ENCODE results near the gene APLF. TPM values are rescaled to one million over a fixed set of nuclear protein-coding genes. Genes with fewer than 3 reads are reported as not detected.

Gene APLF
- polyA plus RNA-seq, 1 of the 3 experiments (the other 2 are of a cell fraction), result 1.1 TPM

GRCh38 chr2:68604077-68604476, 136.7 kb downstream of the APLF start (continued):
- no peak for TF ChIP-seq USF1 (IDR thresholded peaks at IDR 0.05; ENCODE audit: borderline replicate concordance, low read depth)

- Histone ChIP-seq H2AFZ (ENCODE audit: low read depth) (no peak overlapping the region), H3K4me1 (ENCODE audit: control insufficient read depth in 1 of 2, insufficient read depth in 2 of 2, low read depth in 1 of 2, low read length in 1 of 2) (no peaks in the 10 kb centered on the region), H3K9me2 (no peaks in the 10 kb centered on the region), H3K79me2 (ENCODE audit: insufficient read depth) (no peaks in the 10 kb centered on the region), H3K27me3 (ENCODE audit: insufficient read depth) (no peaks in the 10 kb centered on the region), H3K9ac (no peak overlapping the region), H3F3A (replicated peaks; ENCODE audit: insufficient read depth) (no peaks in the 10 kb centered on the region), H4K20me1 (ENCODE audit: insufficient read depth) (no peaks in the 10 kb centered on the region), H3K27ac (ENCODE audit: low read depth in 2 of 2, low read length in 1 of 2) (no peak overlapping the region), H3K4me3 (ENCODE audit: low read depth in 2 of 2, low read length in 1 of 2) (no peak overlapping the region), H3K9me3 (peaks cover 7% of the 10 kb centered on the region; the same call in 1 of the 2 replicates), H3K4me2 (no peak overlapping the region), H3K36me3 (replicated peaks in 1 of 2; ENCODE audit: control insufficient read depth in 1 of 2, insufficient read depth in 2 of 2, low read length in 1 of 2) (no peaks in the 10 kb centered on the region)
- CTCF ChIA-PET, result interaction anchor here (1.8 kb wide), 1 partner anchor 11 kb away, joined by 12 read pairs; no protein-coding TSS in a partner anchor
- 91% methylated on average over 1 of the region's 1 CpG for WGBS (ENCODE audit: low lambda C conversion rate)
- DNase-seq, result no peak
- POLR2A ChIA-PET, result no interaction called here
- TF ChIP-seq RXRA (IDR thresholded peaks at IDR 0.05; ENCODE audit: borderline replicate concordance, low read depth), result no peak
- no peak for TF ChIP-seq SMC3 (IDR thresholded peaks at IDR 0.05; ENCODE audit: low read depth, low read length)
- no peak for TF ChIP-seq IRF3 (IDR thresholded peaks at IDR 0.05; ENCODE audit: low read depth, low read length)
- no peak for TF ChIP-seq SIN3A (IDR thresholded peaks at IDR 0.05; ENCODE audit: borderline replicate concordance, low read depth, low read length)
- TF ChIP-seq EP300 (IDR thresholded peaks at IDR 0.05; ENCODE audit: borderline replicate concordance in 1 of 2, low read depth in 1 of 2, low read length in 1 of 2), result no peak
- TF ChIP-seq YY1 (IDR thresholded peaks at IDR 0.05; ENCODE audit: low read depth), result no peak
- TF ChIP-seq POLR2AphosphoS5 (IDR thresholded peaks at IDR 0.05; ENCODE audit: low read depth, low read length), result no peak
- no peak for TF ChIP-seq RAD21 (IDR thresholded peaks at IDR 0.05; ENCODE audit: low read length)
- no peak for TF ChIP-seq RCOR1 (IDR thresholded peaks at IDR 0.05; ENCODE audit: low read length)
- TF ChIP-seq FOXM1 (IDR thresholded peaks at IDR 0.05; ENCODE audit: low read depth), result no peak
- no peak for TF ChIP-seq REST (IDR thresholded peaks at IDR 0.05; ENCODE audit: low read depth, low read length)
Observed at GRCh38 chr2:68605939-68606338, 138.6 kb downstream of the APLF start.

All from SK-N-SH (cell line).